Caki2 (cell line): ENCODE data around the gene MAOB. TPM values are rescaled to one million over a fixed set of nuclear protein-coding genes. Genes with fewer than 3 reads are reported as not detected.

Experiments
- DNase-seq: peaks from one replicate; pipeline ENCODE4 v3.0.0-alpha.2; 2015; ENCODE audit warnings: low read depth
- in situ Hi-C: cut with HindIII; loops from 2 replicates; pipeline ENCODE4 v1.10.0; 2016; ENCODE audit warnings: low sequenced_read_pairs, low pct_unique_long_range_greater_than_20kb, mixed read lengths
- total RNA-seq: library from RNA; depleted of rRNA; stranded (reverse); fragments of >200 nt; shearing (Covaris generic); gene quantifications from 2 replicates; pipeline ENCODE4 v1.2.3, GENCODE V29; 2014; ENCODE audit warnings: low replicate concordance

The MAOB gene
- total RNA-seq, 1 experiment from 2014 or later = 7.1 TPM

- in situ Hi-C loops = no loop called here
- no peak for DNase-seq
Measured at GRCh38 chrX:43866423-43866822, 15.8 kb downstream of the MAOB start.

- no peak for DNase-seq
- in situ Hi-C loops = no loop called here
Measured at GRCh38 chrX:43865791-43866190, 16.5 kb downstream of the MAOB start.

GRCh38 chrX:43862434-43862833, 19.8 kb downstream of the MAOB start:
- in situ Hi-C loops = no loop called here
- no peak for DNase-seq

- in situ Hi-C loops = no loop called here
Measured at GRCh38 chrX:43861750-43862149, 20.5 kb downstream of the MAOB start.

GRCh38 chrX:43860646-43861370, 21.4 kb downstream of the MAOB start:
- peak; percentile 76 for DNase-seq
- in situ Hi-C loops = no loop called here

More at GRCh38 chrX:43861750-43862149, 20.5 kb downstream of the MAOB start:
- no peak for DNase-seq

GRCh38 chrX:43853225-43853828, 28.9 kb downstream of the MAOB start:
- in situ Hi-C loops = no loop called here

GRCh38 chrX:43850629-43851028, 31.6 kb downstream of the MAOB start:
- no peak for DNase-seq
- in situ Hi-C loops = no loop called here

More at GRCh38 chrX:43853225-43853828, 28.9 kb downstream of the MAOB start:
- DNase-seq = no peak

GRCh38 chrX:43849173-43849572, 33.1 kb downstream of the MAOB start:
- in situ Hi-C loops = no loop called here
- no peak for DNase-seq

- DNase-seq = no peak
- in situ Hi-C loops = no loop called here
Measured at GRCh38 chrX:43847352-43847751, 34.9 kb downstream of the MAOB start.

GRCh38 chrX:43846558-43846957, 35.7 kb downstream of the MAOB start:
- DNase-seq = no peak
- in situ Hi-C loops = no loop called here

- no peak for DNase-seq
- in situ Hi-C loops = no loop called here
Measured at GRCh38 chrX:43845776-43846175, 36.5 kb downstream of the MAOB start.

GRCh38 chrX:43840265-43840664, 42.0 kb downstream of the MAOB start:
- no peak for DNase-seq
- in situ Hi-C loops = no loop called here

- DNase-seq = peak; percentile 3
- in situ Hi-C loops = no loop called here
Measured at GRCh38 chrX:43836435-43837184, 45.6 kb downstream of the MAOB start.

- in situ Hi-C loops = no loop called here
Measured at GRCh38 chrX:43835559-43835958, 46.7 kb downstream of the MAOB start.

GRCh38 chrX:43827791-43828190, 54.5 kb downstream of the MAOB start:
- DNase-seq = no peak
- in situ Hi-C loops = no loop called here

More at GRCh38 chrX:43835559-43835958, 46.7 kb downstream of the MAOB start:
- DNase-seq = no peak

GRCh38 chrX:43822014-43822413, 60.2 kb downstream of the MAOB start:
- DNase-seq = peak; percentile 14
- in situ Hi-C loops = no loop called here

GRCh38 chrX:43817444-43817843, 64.8 kb downstream of the MAOB start:
- in situ Hi-C loops = no loop called here
- no peak for DNase-seq

GRCh38 chrX:43815209-43815608, 67.0 kb downstream of the MAOB start:
- in situ Hi-C loops = no loop called here
- no peak for DNase-seq

- in situ Hi-C loops = no loop called here
- DNase-seq = no peak
Measured at GRCh38 chrX:43813898-43814297, 68.4 kb downstream of the MAOB start.
